Keratinocyte (primary cell): ENCODE data around the gene TMEM271. TPM values are rescaled to one million over a fixed set of nuclear protein-coding genes. Genes with fewer than 3 reads are reported as not detected.

ENCODE experiments used
- DNase-seq: peaks from one replicate; pipeline ENCODE4 v3.0.0-alpha.2; 2011; ENCODE audit warnings: low read depth, missing footprints, low spot score
- FAIRE-seq: peaks from 2 replicates; lab custom pipeline; 2011; peaks lifted over from hg19 to GRCh38; lab: Jason Lieb, UNC
- H2AFZ ChIP-seq: 2 replicates; pipeline ENCODE4 v1.6.0; 2012; ENCODE audit warnings: low read length, control low read depth, inconsistent platforms; ENCODE audit not compliant: control insufficient read depth
- H3K27ac ChIP-seq: 2 replicates; pipeline ENCODE4 v1.5.1; 2011; ENCODE audit warnings: low read length; ENCODE audit not compliant: control insufficient read depth, insufficient read depth
- H3K27me3 ChIP-seq: 3 replicates; pipeline ENCODE4 v1.6.0; 2011; ENCODE audit warnings: low read length; ENCODE audit not compliant: control insufficient read depth, insufficient read depth; ENCODE audit errors: extremely low read depth
- H3K36me3 ChIP-seq, 2 experiments: 2 replicates in 1 of 2; 3 replicates in 1 of 2; pipeline ENCODE4 v1.5.1; 2011; ENCODE audit warnings: low read length in 2 of 2, mild to moderate bottlenecking in 1 of 2; ENCODE audit not compliant: control insufficient read depth in 2 of 2, insufficient read depth in 2 of 2; ENCODE audit errors: extremely low read depth in 1 of 2
- H3K4me1 ChIP-seq: 3 replicates; pipeline ENCODE4 v1.5.1; 2011; ENCODE audit warnings: low read length; ENCODE audit not compliant: control insufficient read depth, insufficient read depth; ENCODE audit errors: extremely low read depth
- H3K4me2 ChIP-seq: 3 replicates; pipeline ENCODE4 v1.6.0; 2011; ENCODE audit warnings: low read depth, low read length; ENCODE audit not compliant: control insufficient read depth, insufficient read depth; ENCODE audit errors: extremely low read depth
- H3K4me3 ChIP-seq, 3 experiments: fragments of 200-600 bp in 1 of 3; sonication (generic) in 1 of 3; 2 replicates in 2 of 3; 3 replicates in 1 of 3; pipeline ENCODE4 v1.5.1; 2011 to 2016; ENCODE audit warnings: low read length in 3 of 3, mild to moderate bottlenecking in 3 of 3, control low read depth in 2 of 3, inconsistent platforms in 1 of 3, low read depth in 1 of 3, mixed read lengths in 1 of 3, mixed run types in 1 of 3, moderate library complexity in 1 of 3; ENCODE audit not compliant: control insufficient read depth in 2 of 3, insufficient read depth in 2 of 3; ENCODE audit errors: extremely low read depth in 1 of 3
- H3K79me2 ChIP-seq: 2 replicates; pipeline ENCODE4 v1.6.0; 2012; ENCODE audit warnings: low read length; ENCODE audit not compliant: control insufficient read depth, insufficient read depth
- H3K9ac ChIP-seq: 3 replicates; pipeline ENCODE4 v1.6.0; 2011; ENCODE audit warnings: low read length; ENCODE audit not compliant: control insufficient read depth, insufficient read depth; ENCODE audit errors: extremely low read depth
- H3K9me1 ChIP-seq: 3 replicates; pipeline ENCODE4 v1.6.0; 2011; ENCODE audit warnings: low read length; ENCODE audit not compliant: control insufficient read depth, insufficient read depth; ENCODE audit errors: extremely low read depth
- H3K9me3 ChIP-seq: 2 replicates; pipeline ENCODE4 v1.5.1; 2012; ENCODE audit warnings: low read depth, low read length; ENCODE audit not compliant: control insufficient read depth
- H4K20me1 ChIP-seq: 3 replicates; pipeline ENCODE4 v1.6.0; 2011; ENCODE audit warnings: low read length; ENCODE audit not compliant: control insufficient read depth, insufficient read depth; ENCODE audit errors: extremely low read depth
- CTCF ChIP-seq, 3 experiments: IDR thresholded peaks in 1 of 3; conservative IDR thresholded peaks in 1 of 3; optimal IDR thresholded peaks in 1 of 3; 2 replicates in 2 of 3; 3 replicates in 1 of 3; pipeline versions ENCODE3 to v1.5.1; 2011; ENCODE audit warnings: low read length in 3 of 3, mild to moderate bottlenecking in 3 of 3, moderate library complexity in 2 of 3, control low read depth in 1 of 3, inconsistent platforms in 1 of 3; ENCODE audit not compliant: insufficient read depth in 2 of 3; ENCODE audit errors: extremely low read depth in 1 of 3
- EZH2 ChIP-seq: IDR thresholded peaks from one replicate; pipeline ENCODE4 v1.6.1; 2012; ENCODE audit warnings: inconsistent platforms, mild to moderate bottlenecking, low read length, moderate library complexity
- dilution Hi-C: fragments of 300-500 bp; cut with MboI; formaldehyde crosslinking; loops from one replicate; pipeline ENCODE4 v1.7.0; 2020; ENCODE audit warnings: low sequenced_read_pairs; ENCODE audit not compliant: extremely low pct_ligation_motif_present
- polyA plus RNA-seq, 5 experiments: library from polyadenylated mRNA; depleted of rRNA in 3 of 5; stranded (reverse) in 3 of 5; stranded (forward) in 1 of 5; unstranded in 1 of 5; fragments of >200 nt; gene quantifications; 1 replicate in 1 of 5; 2 replicates in 3 of 5; 3 replicates in 1 of 5; pipeline versions ENCODE4 v1.2.1 to v1.2.3, GENCODE V29; 2011 to 2012; ENCODE audit warnings: missing spikeins in 2 of 5, low read depth in 1 of 5, low replicate concordance in 1 of 5

Gene TMEM271
- polyA plus RNA-seq, 1 donor (not counting 4 experiments of a cell fraction or from before 2014, with no cell fraction given), result not detected

GRCh38 chr4:535181-535923, 40.7 kb downstream of the TMEM271 start:
- H3K27me3 ChIP-seq, result no peaks in the 10 kb centered on the region
- no peak overlapping the region for H2AFZ ChIP-seq
- H3K4me2 ChIP-seq, result no peak overlapping the region
- peaks cover 2% of the 10 kb centered on the region for H3K9me1 ChIP-seq
- no peaks in the 10 kb centered on the region for H4K20me1 ChIP-seq
- dilution Hi-C loops, result no loop called here
- H3K36me3 ChIP-seq, result peaks cover 26 to 43% of the 10 kb centered on the region in 2 experiments
- H3K79me2 ChIP-seq, result no peaks in the 10 kb centered on the region
- no peaks in the 10 kb centered on the region for H3K4me1 ChIP-seq
- DNase-seq (no peak), FAIRE-seq (no peak)
- no peaks in the 10 kb centered on the region for H3K9me3 ChIP-seq
- TF ChIP-seq CTCF (optimal IDR thresholded peaks at IDR 0.05 in 1 of 3, IDR thresholded peaks at IDR 0.05 in 1 of 3, conservative IDR thresholded peaks at IDR 0.05 in 1 of 3; ENCODE audit: extremely low read depth in 1 of 3, insufficient read depth in 2 of 3, low read length in 3 of 3) (no peak), EZH2 (no peak)
- no peak overlapping the region for H3K27ac ChIP-seq
- no peak overlapping the region for H3K4me3 ChIP-seq
- no peak overlapping the region for H3K9ac ChIP-seq

GRCh38 chr4:534576-535151, 41.4 kb downstream of the TMEM271 start:
- FAIRE-seq (no peak), DNase-seq (no peak)
- Histone ChIP-seq H2AFZ (no peak overlapping the region), H3K36me3 (peaks cover 26 to 48% of the 10 kb centered on the region in 2 experiments), H3K4me2 (no peak overlapping the region), H3K4me3 (no peak overlapping the region), H3K27ac (no peak overlapping the region), H3K79me2 (no peaks in the 10 kb centered on the region), H4K20me1 (no peaks in the 10 kb centered on the region), H3K9ac (no peak overlapping the region), H3K9me1 (peaks cover 2% of the 10 kb centered on the region), H3K4me1 (no peaks in the 10 kb centered on the region), H3K27me3 (no peaks in the 10 kb centered on the region), H3K9me3 (no peaks in the 10 kb centered on the region)
- TF ChIP-seq EZH2 (no peak), CTCF (optimal IDR thresholded peaks at IDR 0.05 in 1 of 3, IDR thresholded peaks at IDR 0.05 in 1 of 3, conservative IDR thresholded peaks at IDR 0.05 in 1 of 3; ENCODE audit: extremely low read depth in 1 of 3, insufficient read depth in 2 of 3, low read length in 3 of 3) (no peak)
- dilution Hi-C loops, result no loop called here
